CD14-positive monocyte (primary cell): ENCODE data around the gene IQGAP2. TPM values are rescaled to one million over a fixed set of nuclear protein-coding genes. Genes with fewer than 3 reads are reported as not detected.

Experiments used
- DNase-seq, 3 donors: peaks; one replicate each; pipeline ENCODE4 v3.0.0-alpha.2; 2011 to 2022
- H2AFZ ChIP-seq: 2 replicates; pipeline ENCODE4 v1.6.0; 2012; ENCODE audit warnings: mild to moderate bottlenecking, low read depth, low read length, inconsistent platforms; ENCODE audit not compliant: insufficient read depth, poor library complexity, severe bottlenecking
- H3K27ac ChIP-seq, 2 donors: 1 replicate in 1 of 2; 2 replicates in 1 of 2; pipeline ENCODE4 v1.5.1; 2012 to 2013; ENCODE audit warnings: low read length in 2 of 2, control low read depth in 1 of 2, inconsistent platforms in 1 of 2, low read depth in 1 of 2, mild to moderate bottlenecking in 1 of 2
- H3K27me3 ChIP-seq, 2 donors: one replicate each; pipeline versions ENCODE4 v1.6.0 to v1.6.1; 2011 to 2013; ENCODE audit warnings: low read length in 2 of 2; ENCODE audit not compliant: control insufficient read depth in 2 of 2, insufficient read depth in 2 of 2
- H3K36me3 ChIP-seq, 2 donors: replicated peaks in 1 of 2; 1 replicate in 1 of 2; 2 replicates in 1 of 2; pipeline versions ENCODE4 v1.5.1 to v1.6.1; 2012 to 2013; ENCODE audit warnings: low read length in 2 of 2, control low read depth in 1 of 2, inconsistent platforms in 1 of 2, mild to moderate bottlenecking in 1 of 2; ENCODE audit not compliant: insufficient read depth in 2 of 2, control insufficient read depth in 1 of 2
- H3K4me1 ChIP-seq, 2 donors: 1 replicate in 1 of 2; 2 replicates in 1 of 2; pipeline versions ENCODE4 v1.5.1 to v1.6.1; 2012 to 2013; ENCODE audit warnings: low read length in 2 of 2, control low read depth in 1 of 2, inconsistent platforms in 1 of 2, mild to moderate bottlenecking in 1 of 2, moderate library complexity in 1 of 2; ENCODE audit not compliant: insufficient read depth in 2 of 2, control insufficient read depth in 1 of 2
- H3K4me2 ChIP-seq: replicated peaks from 2 replicates; pipeline ENCODE3; 2012; ENCODE audit warnings: low read length, moderate library complexity, mild to moderate bottlenecking; ENCODE audit not compliant: poor library complexity, severe bottlenecking; ENCODE audit errors: extremely low read depth
- H3K4me3 ChIP-seq, 3 experiments: fragments of 200-600 bp in 1 of 3; sonication (generic) in 1 of 3; replicated peaks in 1 of 3; 1 replicate in 2 of 3; 2 replicates in 1 of 3; pipeline ENCODE4 v1.5.1; 2011 to 2013; ENCODE audit warnings: low read length in 3 of 3, mild to moderate bottlenecking in 3 of 3, control low read depth in 2 of 3, low read depth in 2 of 3, inconsistent platforms in 1 of 3, moderate library complexity in 1 of 3
- H3K79me2 ChIP-seq: 2 replicates; pipeline ENCODE4 v1.6.0; 2012; ENCODE audit warnings: mild to moderate bottlenecking, control low read depth, inconsistent platforms, low read length, moderate library complexity; ENCODE audit not compliant: insufficient read depth
- H3K9ac ChIP-seq: 2 replicates; pipeline ENCODE4 v1.6.0; 2017; ENCODE audit warnings: low read length, mild to moderate bottlenecking; ENCODE audit not compliant: insufficient read depth, poor library complexity, severe bottlenecking
- H3K9me3 ChIP-seq, 2 donors: replicated peaks in 1 of 2; 1 replicate in 1 of 2; 2 replicates in 1 of 2; pipeline versions ENCODE4 v1.5.1 to v1.6.1; 2012 to 2013; ENCODE audit warnings: low read length in 2 of 2, control low read depth in 1 of 2; ENCODE audit not compliant: control insufficient read depth in 1 of 2, insufficient read depth in 1 of 2
- H4K20me1 ChIP-seq: 2 replicates; pipeline ENCODE4 v1.6.0; 2012; ENCODE audit warnings: mild to moderate bottlenecking, low read length, control low read depth, moderate library complexity; ENCODE audit not compliant: insufficient read depth
- H3K27ac Mint-ChIP-seq, 7 donors: one replicate each; pipeline ENCODE4 v1.8.0; 2020; ENCODE audit warnings: mild to moderate bottlenecking in 7 of 7, mixed read lengths in 7 of 7, moderate library complexity in 6 of 7, inconsistent platforms in 2 of 7
- H3K27me3 Mint-ChIP-seq, 3 donors: one replicate each; pipeline ENCODE4 v1.8.0; 2021 to 2022; ENCODE audit warnings: low read depth in 3 of 3, mild to moderate bottlenecking in 3 of 3, mixed read lengths in 3 of 3, moderate library complexity in 3 of 3, inconsistent platforms in 1 of 3
- H3K36me3 Mint-ChIP-seq, 2 donors: one replicate each; pipeline ENCODE4 v1.8.0; 2020; ENCODE audit warnings: mixed read lengths in 2 of 2, inconsistent platforms in 1 of 2, mild to moderate bottlenecking in 1 of 2
- H3K4me1 Mint-ChIP-seq: one replicate; pipeline ENCODE4 v1.8.0; 2020; ENCODE audit warnings: mild to moderate bottlenecking, mixed read lengths
- H3K4me3 Mint-ChIP-seq, 2 donors: one replicate each; pipeline ENCODE4 v1.8.0; 2020; ENCODE audit warnings: mild to moderate bottlenecking in 2 of 2, mixed read lengths in 2 of 2, moderate library complexity in 1 of 2
- H3K9me3 Mint-ChIP-seq, 7 donors: one replicate each; pipeline ENCODE4 v1.8.0; 2020 to 2022; ENCODE audit warnings: mixed read lengths in 7 of 7, mild to moderate bottlenecking in 6 of 7, moderate library complexity in 6 of 7, inconsistent platforms in 2 of 7
- WGBS: methylation state at CpG from one replicate; pipeline ENCODE4 v1.1.5; 2013; ENCODE audit warnings: missing lambda C conversion rate; ENCODE audit not compliant: insufficient coverage; 5-methylcytosine and 5-hydroxymethylcytosine counted together
- intact Hi-C, 2 donors: fragments of 100-400 bp; cut with micrococcal nuclease; formaldehyde crosslinking; loops; one replicate each; pipeline versions ENCODE4 v1.15.0 to v1.15.1; 2023
- polyA plus RNA-seq, 3 donors: library from polyadenylated mRNA; depleted of rRNA in 1 of 3; unstranded in 2 of 3; stranded (reverse) in 1 of 3; fragments of 300-500 nt in 2 of 3; fragments of >200 nt in 1 of 3; fragmentation: Illumina TruSeq in 2 of 3; gene quantifications; 1 replicate in 2 of 3; 2 replicates in 1 of 3; pipeline ENCODE4 v1.2.3, GENCODE V29; 2012 to 2021
- TF ChIP-seq, protein P1 (sequence below): fragments of 200-600 bp; IDR thresholded peaks from one replicate; pipeline ENCODE4 v1.8.0; 2022; ENCODE audit warnings: antibody characterized with exemption, mild to moderate bottlenecking

The IQGAP2 gene
- polyA plus RNA-seq, 3 donors, result 21.4 to 50.9 (median 35.4) TPM

DNA sequence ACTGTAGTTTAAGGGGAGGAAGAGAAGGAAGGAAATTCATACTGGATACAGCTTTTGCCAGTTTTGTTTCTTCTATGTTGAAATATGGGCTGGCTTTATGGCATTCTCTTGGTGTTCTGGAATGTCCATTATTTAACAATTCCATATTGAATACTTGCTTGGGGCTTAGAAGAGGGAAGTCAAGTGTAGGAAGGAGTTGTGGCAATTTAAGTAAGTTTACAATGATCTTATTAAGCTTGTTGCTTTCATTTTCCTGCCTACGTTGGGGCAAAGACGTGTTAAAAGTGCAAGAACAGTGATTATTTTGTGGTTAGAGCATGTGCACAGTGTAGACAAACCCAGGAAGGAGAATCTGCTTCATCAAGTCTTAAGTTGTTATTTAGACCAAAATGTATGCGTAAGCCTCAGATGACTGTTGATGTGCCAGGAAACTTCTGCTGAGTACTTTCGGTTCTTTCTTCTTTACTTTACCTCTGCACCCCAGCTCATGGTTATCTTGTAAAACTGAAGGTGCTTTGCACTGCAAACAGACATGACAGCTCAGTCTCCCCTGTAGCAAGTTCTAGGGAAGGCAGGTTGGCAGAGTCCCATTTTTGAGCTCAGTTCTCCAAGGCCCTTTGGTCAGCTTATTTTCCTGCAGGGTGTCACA is 144.3 kb downstream of the IQGAP2 start:
- H3K4me3 ChIP-seq, result peak overlapping the region; percentile 9 to 56 (median 49)
- TF ChIP-seq, protein P1, sequence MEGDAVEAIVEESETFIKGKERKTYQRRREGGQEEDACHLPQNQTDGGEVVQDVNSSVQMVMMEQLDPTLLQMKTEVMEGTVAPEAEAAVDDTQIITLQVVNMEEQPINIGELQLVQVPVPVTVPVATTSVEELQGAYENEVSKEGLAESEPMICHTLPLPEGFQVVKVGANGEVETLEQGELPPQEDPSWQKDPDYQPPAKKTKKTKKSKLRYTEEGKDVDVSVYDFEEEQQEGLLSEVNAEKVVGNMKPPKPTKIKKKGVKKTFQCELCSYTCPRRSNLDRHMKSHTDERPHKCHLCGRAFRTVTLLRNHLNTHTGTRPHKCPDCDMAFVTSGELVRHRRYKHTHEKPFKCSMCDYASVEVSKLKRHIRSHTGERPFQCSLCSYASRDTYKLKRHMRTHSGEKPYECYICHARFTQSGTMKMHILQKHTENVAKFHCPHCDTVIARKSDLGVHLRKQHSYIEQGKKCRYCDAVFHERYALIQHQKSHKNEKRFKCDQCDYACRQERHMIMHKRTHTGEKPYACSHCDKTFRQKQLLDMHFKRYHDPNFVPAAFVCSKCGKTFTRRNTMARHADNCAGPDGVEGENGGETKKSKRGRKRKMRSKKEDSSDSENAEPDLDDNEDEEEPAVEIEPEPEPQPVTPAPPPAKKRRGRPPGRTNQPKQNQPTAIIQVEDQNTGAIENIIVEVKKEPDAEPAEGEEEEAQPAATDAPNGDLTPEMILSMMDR, result no peak
- H3K79me2 ChIP-seq, result peaks cover 78% of the 10 kb centered on the region
- Mint-ChIP-seq H3K4me1 (peaks cover 55% of the 10 kb centered on the region), H3K9me3 (no peaks in the 10 kb centered on the region), H3K27ac (peak overlapping the region; percentile 90 to 98 (median 94)), H3K36me3 (peaks cover 3 to 10% of the 10 kb centered on the region in 2 donors), H3K27me3 (peaks cover 0 to 2% (median 0%) of the 10 kb centered on the region in 3 donors), H3K4me3 (peak overlapping the region; percentile 64 to 91)
- no peaks in the 10 kb centered on the region for H3K9me3 ChIP-seq
- WGBS, result 0% methylated on average over 3 of the region's 4 CpGs
- H2AFZ ChIP-seq, result no peak overlapping the region
- H4K20me1 ChIP-seq, result peaks cover 75% of the 10 kb centered on the region
- H3K9ac ChIP-seq, result peak overlapping the region; percentile 27
- intact Hi-C loops, result loop anchor here in 1 of 2 donors (1.0 to 5.0 kb wide), 2 partner anchors 35 to 143 kb away; no protein-coding TSS in a partner anchor
- DNase-seq, result peak; percentile 77 to 90 (median 82)
- H3K4me2 ChIP-seq, result peak overlapping the region; percentile 65
- H3K27ac ChIP-seq, result peak overlapping the region; percentile 33 to 81
- peaks cover 47 to 49% of the 10 kb centered on the region in 2 donors for H3K4me1 ChIP-seq
- no peaks in the 10 kb centered on the region for H3K27me3 ChIP-seq
- H3K36me3 ChIP-seq, result no peaks in the 10 kb centered on the region

DNA sequence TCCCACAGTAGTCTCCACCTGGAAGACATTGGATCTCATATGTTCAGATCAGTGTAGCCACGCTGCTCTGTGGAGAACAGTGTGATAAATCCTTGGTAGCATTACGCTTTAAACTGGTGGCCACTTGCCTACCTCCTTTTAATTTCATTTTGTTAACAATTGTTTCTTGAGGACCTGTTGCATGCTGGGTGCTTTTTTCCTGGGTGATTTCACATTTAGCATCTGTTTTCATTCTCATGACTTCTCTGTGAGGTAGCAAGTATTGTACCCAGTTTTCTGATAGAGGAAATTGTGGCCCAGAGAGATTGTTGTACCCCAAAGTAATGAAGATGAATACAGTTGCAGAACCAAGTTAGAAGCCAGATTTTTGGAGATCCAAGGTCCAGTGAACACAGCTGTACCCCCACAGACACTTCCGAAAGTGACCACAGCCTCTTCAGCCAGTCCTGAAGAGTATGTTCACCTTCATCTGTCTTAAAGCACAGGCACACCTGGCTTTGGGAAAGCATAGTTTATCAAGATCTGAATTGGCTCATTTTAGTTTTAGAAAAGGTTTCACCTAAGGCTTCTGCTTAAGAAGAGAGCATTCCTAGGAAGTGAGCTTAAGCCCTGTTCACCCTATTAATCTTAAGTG is 144.9 kb downstream of the IQGAP2 start:
- no peak for DNase-seq
- H3K27ac Mint-ChIP-seq, result peak overlapping the region; percentile 90 to 98 (median 94)
- peak overlapping the region in 2 of 3 experiments; percentile 49 to 56 for H3K4me3 ChIP-seq
- WGBS, result 70% methylated on average over 1 of the region's 3 CpGs
- H3K27ac ChIP-seq, result peak overlapping the region; percentile 33 to 81
- H3K36me3 ChIP-seq, result no peaks in the 10 kb centered on the region
- TF ChIP-seq, protein P1, result no peak
- peak overlapping the region; percentile 65 for H3K4me2 ChIP-seq
- H3K4me1 Mint-ChIP-seq, result peaks cover 50% of the 10 kb centered on the region
- H3K36me3 Mint-ChIP-seq, result peaks cover 3 to 10% of the 10 kb centered on the region in 2 donors
- H3K27me3 ChIP-seq, result no peaks in the 10 kb centered on the region
- no peak overlapping the region for H2AFZ ChIP-seq
- peaks cover 41 to 42% of the 10 kb centered on the region in 2 donors for H3K4me1 ChIP-seq
- intact Hi-C loops, result loop anchor here in 1 of 2 donors (1.0 to 5.0 kb wide), 2 partner anchors 34 to 144 kb away; no protein-coding TSS in a partner anchor
- H3K4me3 Mint-ChIP-seq, result peak overlapping the region; percentile 64 to 91
- H3K9me3 ChIP-seq, result no peaks in the 10 kb centered on the region
- peaks cover 78% of the 10 kb centered on the region for H3K79me2 ChIP-seq
- peak overlapping the region; percentile 27 for H3K9ac ChIP-seq
- peaks cover 0 to 3% (median 0%) of the 10 kb centered on the region in 3 donors for H3K27me3 Mint-ChIP-seq
- no peaks in the 10 kb centered on the region for H3K9me3 Mint-ChIP-seq
- peaks cover 76% of the 10 kb centered on the region for H4K20me1 ChIP-seq
